ENCODE measurements around the gene ZBTB7B. TPM values are rescaled to one million over a fixed set of nuclear protein-coding genes. Genes with fewer than 3 reads are reported as not detected.

ZBTB7B gene
- total and polyA plus RNA-seq, 9 of the 15 experiments (the other 6 are each of a cell fraction or from before 2014, with no cell fraction given): 0.04 to 46.5 (median 15.2) TPM

- TF ChIP-seq ZNF583 (CRISPR knock-in tag; IDR thresholded peaks at IDR 0.05): no peak
- peak; percentile 24 for TF ChIP-seq MEIS2 (IDR thresholded peaks at IDR 0.05; ENCODE audit: partially characterized antibody)
- no peak for TF ChIP-seq TFAM (CRISPR knock-in tag; conservative IDR thresholded peaks at IDR 0.05)
- no peak for TF ChIP-seq RERE (CRISPR knock-in tag; IDR thresholded peaks at IDR 0.05; ENCODE audit: borderline replicate concordance)
- no peak; the same call in 1 of the 2 replicates for TF ChIP-seq SMARCE1 (IDR thresholded peaks at IDR 0.05)
- TF ChIP-seq CEBPZ (IDR thresholded peaks at IDR 0.05; ENCODE audit: borderline replicate concordance, low read depth, low read length): no peak
- no peak for TF ChIP-seq PTRF (tag; IDR thresholded peaks at IDR 0.05)
- TF ChIP-seq GMEB1 (CRISPR knock-in tag; IDR thresholded peaks at IDR 0.05): no peak; the same call in 1 of the 2 replicates
- 0 out of 2 replicates have a peak, but pooled peaks have one; percentile 35 for TF ChIP-seq ZNF584 (CRISPR knock-in tag; IDR thresholded peaks at IDR 0.05; ENCODE audit: low read depth)
- peak; percentile 45; the same call in 1 of the 2 replicates for TF ChIP-seq SMARCA5 (IDR thresholded peaks at IDR 0.05)
- no peak for TF ChIP-seq TEAD4 (IDR thresholded peaks at IDR 0.05; ENCODE audit: low read length)
- TF ChIP-seq TEAD4 (CRISPR knock-in tag; IDR thresholded peaks at IDR 0.05; ENCODE audit: borderline replicate concordance): no peak
- TF ChIP-seq ZNF212 (CRISPR knock-in tag; IDR thresholded peaks at IDR 0.05): no peak
- no peak for TF ChIP-seq RBM17 (IDR thresholded peaks at IDR 0.05; ENCODE audit: borderline replicate concordance, low read depth, low read length)
- peak; percentile 71; the same call in 1 of the 2 replicates for TF ChIP-seq ETV5 (CRISPR knock-in tag; IDR thresholded peaks at IDR 0.05; ENCODE audit: low read depth)
Measured at GRCh38 chr1:155017041-155017945, 14.7 kb downstream of the ZBTB7B start (continued).

Measured in K562 (cell line).